Caco-2 (cell line): ENCODE data around the gene GRK5. TPM values are rescaled to one million over a fixed set of nuclear protein-coding genes. Genes with fewer than 3 reads are reported as not detected.
A peak's percentile ranks its signal among the peaks of the same experiment; 100 is the strongest.
"Not testable (repeated sequence)": the region's sequence is repeated elsewhere in the genome, so short reads cannot be mapped to it uniquely, and the experiment has no call there.

Experiments
- BruUV-seq: library from RNA; stranded (reverse); fragments of 400-500 nt; replicated peaks from 2 replicates; lab custom pipeline; 2021; lab: Mats Ljungman, UMichigan
- CTCF ChIA-PET: fragments of 300-600 bp; sonication (Branson Sonifier 250); formaldehyde crosslinking; loops from one replicate; lab custom pipeline; 2022; ENCODE audit warnings: antibody characterized with exemption; lab: Charles Lee
- POLR2A ChIA-PET: fragments of 300-600 bp; sonication (Branson Sonifier 250); formaldehyde crosslinking; loops from one replicate; lab custom pipeline; 2022; ENCODE audit warnings: antibody characterized with exemption; lab: Charles Lee
- DNase-seq, 2 experiments: peaks; one replicate each; pipeline versions ENCODE4 v3.0.0 to v3.0.0-alpha.2; 2020 to 2022
- H3K27me3 ChIP-seq: replicated peaks from 2 replicates; pipeline ENCODE4 v1.6.0; 2011; ENCODE audit warnings: low read length; ENCODE audit not compliant: control insufficient read depth, insufficient read depth
- H3K36me3 ChIP-seq: 2 replicates; pipeline ENCODE4 v1.5.1; 2011; ENCODE audit warnings: low read length; ENCODE audit not compliant: control insufficient read depth, insufficient read depth
- H3K4me1 ChIP-seq: fragments of 250-450 bp; sonication (Bioruptor Pico); 2 replicates; pipeline ENCODE4 v1.5.1; 2020; ENCODE audit warnings: mild to moderate bottlenecking
- H3K4me3 ChIP-seq: 2 replicates; pipeline ENCODE4 v1.5.1; 2011; ENCODE audit warnings: low read depth, mild to moderate bottlenecking, control low read depth, low read length
- H3K9me3 ChIP-seq: fragments of 250-450 bp; sonication (Bioruptor Pico); 2 replicates; pipeline ENCODE4 v1.5.1; 2020; ENCODE audit warnings: mild to moderate bottlenecking, moderate library complexity
- H3K27ac Mint-ChIP-seq: one replicate; pipeline ENCODE4 v1.8.0; 2022; ENCODE audit warnings: mixed read lengths; ENCODE audit not compliant: unreplicated experiment
- H3K27me3 Mint-ChIP-seq: one replicate; pipeline ENCODE4 v1.8.0; 2022; ENCODE audit warnings: mixed read lengths; ENCODE audit not compliant: insufficient read depth, unreplicated experiment
- H3K36me3 Mint-ChIP-seq: one replicate; pipeline ENCODE4 v1.8.0; 2022; ENCODE audit warnings: mild to moderate bottlenecking, mixed read lengths; ENCODE audit not compliant: insufficient read depth, unreplicated experiment
- H3K4me1 Mint-ChIP-seq: one replicate; pipeline ENCODE4 v1.8.0; 2022; ENCODE audit warnings: low read depth, mixed read lengths; ENCODE audit not compliant: unreplicated experiment
- H3K4me3 Mint-ChIP-seq: one replicate; pipeline ENCODE4 v1.8.0; 2022; ENCODE audit warnings: mild to moderate bottlenecking, moderate library complexity, mixed read lengths; ENCODE audit not compliant: unreplicated experiment
- H3K9me3 Mint-ChIP-seq: one replicate; pipeline ENCODE4 v1.8.0; 2022; ENCODE audit warnings: mixed read lengths; ENCODE audit not compliant: unreplicated experiment
- intact Hi-C: fragments of 100-400 bp; cut with micrococcal nuclease; formaldehyde crosslinking; loops from one replicate; pipeline ENCODE4 v1.10.0; 2022; ENCODE audit not compliant: unreplicated experiment
- total RNA-seq: library from RNA; stranded (reverse); gene quantifications from 2 replicates; pipeline ENCODE4 v1.2.3, GENCODE V29; 2022
- TF ChIP-seq, protein P1 (sequence below), 2 experiments: fragments of 200-600 bp in 1 of 2; IDR thresholded peaks; 1 replicate in 1 of 2; 2 replicates in 1 of 2; pipeline versions ENCODE4 v1.5.1 to v1.8.0; 2011 to 2022; ENCODE audit warnings: antibody characterized with exemption in 1 of 2, control low read depth in 1 of 2, inconsistent platforms in 1 of 2, low read depth in 1 of 2, low read length in 1 of 2, mild to moderate bottlenecking in 1 of 2, moderate library complexity in 1 of 2; ENCODE audit not compliant: insufficient read depth in 1 of 2, severe bottlenecking in 1 of 2, unreplicated experiment in 1 of 2

Gene GRK5
- total RNA-seq, 1 experiment from 2014 or later, result 7.7 TPM

- TSS peak; percentile 12 for BruUV-seq
- no peaks in the 10 kb centered on the region for H3K9me3 Mint-ChIP-seq
- H3K27me3 Mint-ChIP-seq, result no peaks in the 10 kb centered on the region
- no peaks in the 10 kb centered on the region for H3K9me3 ChIP-seq
- TF ChIP-seq, protein P1, sequence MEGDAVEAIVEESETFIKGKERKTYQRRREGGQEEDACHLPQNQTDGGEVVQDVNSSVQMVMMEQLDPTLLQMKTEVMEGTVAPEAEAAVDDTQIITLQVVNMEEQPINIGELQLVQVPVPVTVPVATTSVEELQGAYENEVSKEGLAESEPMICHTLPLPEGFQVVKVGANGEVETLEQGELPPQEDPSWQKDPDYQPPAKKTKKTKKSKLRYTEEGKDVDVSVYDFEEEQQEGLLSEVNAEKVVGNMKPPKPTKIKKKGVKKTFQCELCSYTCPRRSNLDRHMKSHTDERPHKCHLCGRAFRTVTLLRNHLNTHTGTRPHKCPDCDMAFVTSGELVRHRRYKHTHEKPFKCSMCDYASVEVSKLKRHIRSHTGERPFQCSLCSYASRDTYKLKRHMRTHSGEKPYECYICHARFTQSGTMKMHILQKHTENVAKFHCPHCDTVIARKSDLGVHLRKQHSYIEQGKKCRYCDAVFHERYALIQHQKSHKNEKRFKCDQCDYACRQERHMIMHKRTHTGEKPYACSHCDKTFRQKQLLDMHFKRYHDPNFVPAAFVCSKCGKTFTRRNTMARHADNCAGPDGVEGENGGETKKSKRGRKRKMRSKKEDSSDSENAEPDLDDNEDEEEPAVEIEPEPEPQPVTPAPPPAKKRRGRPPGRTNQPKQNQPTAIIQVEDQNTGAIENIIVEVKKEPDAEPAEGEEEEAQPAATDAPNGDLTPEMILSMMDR (IDR thresholded peaks at IDR 0.05; ENCODE audit: insufficient read depth in 1 of 2, low read depth in 1 of 2, low read length in 1 of 2, severe bottlenecking in 1 of 2, unreplicated experiment in 1 of 2), result no peak
- intact Hi-C loops, result no loop called here
- no peak for DNase-seq
- peaks cover 7% of the 10 kb centered on the region for H3K4me1 Mint-ChIP-seq
- H3K4me3 ChIP-seq, result no peak overlapping the region
- H3K4me1 ChIP-seq, result peaks cover 12% of the 10 kb centered on the region
- no peak overlapping the region for H3K27ac Mint-ChIP-seq
- ChIA-PET CTCF (no interaction called here), POLR2A (no interaction called here)
- H3K36me3 Mint-ChIP-seq, result peaks cover 55% of the 10 kb centered on the region
- H3K4me3 Mint-ChIP-seq, result no peak overlapping the region
- no peaks in the 10 kb centered on the region for H3K27me3 ChIP-seq
- H3K36me3 ChIP-seq, result peaks cover 6% of the 10 kb centered on the region
Observed at GRCh38 chr10:119176166-119176565, 31.2 kb upstream of the GRK5 start.

DNA sequence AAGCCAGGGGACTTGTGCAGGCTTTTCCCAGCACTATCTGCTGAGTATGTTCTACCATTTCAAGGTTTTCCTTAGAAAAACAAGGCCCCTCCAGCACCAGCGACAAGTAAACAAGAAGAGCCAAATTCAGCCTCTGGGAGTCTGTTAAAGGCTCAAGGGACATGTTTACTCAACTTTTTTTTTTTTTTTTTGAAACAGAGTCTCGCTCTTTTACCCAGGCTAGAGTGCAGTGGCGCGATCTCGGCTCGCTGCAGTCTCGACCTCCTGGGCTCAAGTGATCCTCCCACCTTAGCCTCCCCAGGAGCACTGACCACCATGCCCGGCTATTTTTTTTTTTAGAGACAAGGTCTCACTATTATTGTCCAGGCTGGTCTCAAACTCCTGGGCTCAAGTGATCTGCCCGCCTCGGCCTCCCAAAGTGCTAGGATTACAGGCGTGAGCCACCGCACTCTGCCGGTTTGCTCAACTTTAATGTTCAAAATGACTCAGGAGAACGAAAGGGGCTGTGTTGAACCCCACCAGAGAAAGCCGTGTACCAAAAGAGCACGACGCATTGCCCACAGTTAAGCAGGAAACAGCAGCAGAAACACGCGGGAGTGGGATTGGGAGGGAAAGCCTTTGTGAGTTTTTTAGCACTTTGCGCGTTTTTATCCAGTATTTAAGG, 29.5 kb upstream of the GRK5 start:
- no peaks in the 10 kb centered on the region for H3K27me3 ChIP-seq
- Mint-ChIP-seq H3K4me1 (peaks cover 7% of the 10 kb centered on the region), H3K36me3 (peaks cover 39% of the 10 kb centered on the region), H3K4me3 (peak overlapping the region; percentile 99), H3K9me3 (no peaks in the 10 kb centered on the region), H3K27me3 (no peaks in the 10 kb centered on the region), H3K27ac (peak overlapping the region; percentile 99)
- H3K9me3 ChIP-seq, result no peaks in the 10 kb centered on the region
- ChIA-PET POLR2A (no interaction called here), CTCF (no interaction called here)
- H3K36me3 ChIP-seq, result peaks cover 1% of the 10 kb centered on the region; the same call in 1 of the 2 replicates
- peaks cover 12% of the 10 kb centered on the region for H3K4me1 ChIP-seq
- peak overlapping the region; percentile 59 for H3K4me3 ChIP-seq
- intact Hi-C loops, result loop anchor here (2.0 kb wide), 1 partner anchor 13 kb away; the partner anchor contains the start of gene SFXN4
- TF ChIP-seq, protein P1 (IDR thresholded peaks at IDR 0.05; ENCODE audit: insufficient read depth in 1 of 2, low read depth in 1 of 2, low read length in 1 of 2, severe bottlenecking in 1 of 2, unreplicated experiment in 1 of 2), result no peak
- BruUV-seq, result no TSS peak
- DNase-seq, result no peak

DNA sequence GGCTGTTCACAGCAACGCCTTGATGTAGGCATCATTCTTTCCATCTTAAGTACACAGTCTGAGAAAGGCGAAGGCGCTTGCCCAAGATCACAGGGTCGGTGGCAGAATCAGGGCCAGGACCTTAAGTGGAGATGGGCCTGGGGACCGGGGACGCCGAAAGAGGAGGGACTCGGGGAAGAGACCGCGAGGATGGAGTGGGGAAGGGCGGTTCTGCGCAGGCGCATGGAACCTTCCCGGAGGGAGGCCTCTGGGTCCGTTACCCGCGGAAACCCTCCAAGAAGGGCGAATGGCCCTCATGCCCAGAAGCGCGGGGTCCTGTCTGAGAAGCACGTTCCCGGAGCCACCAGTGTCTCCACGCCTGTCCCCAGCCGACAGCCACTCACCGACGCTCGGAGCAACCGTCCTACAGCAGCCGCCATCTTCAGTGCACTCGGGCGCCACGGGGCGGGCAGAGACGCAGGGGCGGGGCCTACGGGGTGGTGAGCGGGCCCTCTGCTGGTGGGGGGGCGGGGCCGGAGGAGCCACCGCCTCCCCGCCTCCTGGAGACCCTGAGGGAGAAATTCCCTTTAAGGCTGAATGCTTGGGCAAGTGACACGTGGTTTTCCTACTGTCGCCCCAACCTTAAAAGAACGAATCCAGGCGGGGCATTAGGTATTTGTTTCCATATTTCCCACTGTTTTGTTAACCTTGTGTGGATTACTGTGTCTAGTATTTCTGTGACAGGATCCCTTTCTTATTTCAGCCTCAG, 28.8 kb upstream of the GRK5 start, which contains the start of gene PRDX3:
Gene PRDX3, minus strand, starts transcription at position 441 of the 748 bp plus-strand sequence. Its CDS starts 22 bp downstream, at position 419.
- TSS peak; percentile 77 for BruUV-seq
- Histone ChIP-seq H3K4me3 (peak within 1 kb of the TSS; percentile 59), H3K4me1 (peaks cover 12% of the 10 kb centered on the region), H3K27me3 (no peaks in the 10 kb centered on the region), H3K36me3 (peaks cover 1% of the 10 kb centered on the region; the same call in 1 of the 2 replicates), H3K9me3 (no peaks in the 10 kb centered on the region)
- Mint-ChIP-seq H3K36me3 (peaks cover 33% of the 10 kb centered on the region), H3K27me3 (no peaks in the 10 kb centered on the region), H3K27ac (peak within 1 kb of the TSS; percentile 99), H3K4me3 (peak within 1 kb of the TSS; percentile 99), H3K4me1 (peaks cover 7% of the 10 kb centered on the region), H3K9me3 (no peaks in the 10 kb centered on the region)
- POLR2A ChIA-PET, result interaction anchor here (0.6 kb wide), 1 partner anchor 28 kb away, joined by 3 read pairs; no protein-coding TSS in a partner anchor
- intact Hi-C loops, result loop anchor here (2.0 kb wide), 1 partner anchor 14 kb away; the partner anchor contains the start of gene SFXN4
- DNase-seq, result peak; percentile 95 to 97
- CTCF ChIA-PET, result no interaction called here
- TF ChIP-seq, protein P1 (IDR thresholded peaks at IDR 0.05; ENCODE audit: insufficient read depth in 1 of 2, low read depth in 1 of 2, low read length in 1 of 2, severe bottlenecking in 1 of 2, unreplicated experiment in 1 of 2), result peak in 1 of 2 experiments; percentile 14

GRCh38 chr10:119180850-119181400, 26.4 kb upstream of the GRK5 start:
- H3K27me3 ChIP-seq, H3K4me1 Mint-ChIP-seq, H3K36me3 ChIP-seq, H3K27ac Mint-ChIP-seq, intact Hi-C loops, H3K9me3 Mint-ChIP-seq, CTCF ChIA-PET, DNase-seq, H3K4me3 ChIP-seq, H3K9me3 ChIP-seq, H3K27me3 Mint-ChIP-seq, H3K4me3 Mint-ChIP-seq, BruUV-seq: not testable (repeated sequence)
- peaks cover 22% of the 10 kb centered on the region for H3K36me3 Mint-ChIP-seq
- POLR2A ChIA-PET, result interaction anchor here (1.0 kb wide), 1 partner anchor 16 kb away, joined by 3 read pairs; no protein-coding TSS in a partner anchor
- H3K4me1 ChIP-seq, result peaks cover 13% of the 10 kb centered on the region; the same call in 1 of the 2 replicates
